Inflammatory macrophage treated with lipopolysaccharide for 4 hours (primary cell): ENCODE data around the gene SIGLEC5.

Source experiments
- DNase-seq: peaks from one replicate; pipeline ENCODE4 v3.0.0-alpha.2; 2020

Gene SIGLEC5

GRCh38 chr19:51627491-51628138 lies 2.6 kb downstream of the SIGLEC5 start:
- DNase-seq = no peak

DNA sequence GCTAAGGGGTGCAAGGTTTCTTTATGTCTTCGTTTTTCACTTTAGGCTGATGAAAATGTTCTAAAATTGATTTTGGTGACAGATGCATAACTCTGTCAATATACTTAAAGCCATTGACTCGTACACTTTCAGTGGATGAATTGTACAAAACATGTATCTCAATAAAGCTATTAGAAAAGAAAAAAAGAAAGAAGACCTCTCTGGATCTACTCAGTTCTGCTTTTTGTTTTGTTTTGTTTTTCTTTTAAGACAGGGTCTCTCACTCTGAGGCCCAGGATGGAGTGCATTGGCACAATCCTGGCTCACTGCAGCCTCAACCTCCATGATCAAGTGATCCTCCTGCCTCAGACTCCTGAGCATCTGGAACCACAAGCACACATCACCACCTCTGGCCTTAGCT lies 3.5 kb downstream of the SIGLEC5 start:
- DNase-seq = no peak

GRCh38 chr19:51621178-51621577 lies 9.0 kb downstream of the SIGLEC5 start:
- DNase-seq = peak; percentile 84

GRCh38 chr19:51615991-51616390 lies 14.2 kb downstream of the SIGLEC5 start:
- peak; percentile 43 for DNase-seq

DNA sequence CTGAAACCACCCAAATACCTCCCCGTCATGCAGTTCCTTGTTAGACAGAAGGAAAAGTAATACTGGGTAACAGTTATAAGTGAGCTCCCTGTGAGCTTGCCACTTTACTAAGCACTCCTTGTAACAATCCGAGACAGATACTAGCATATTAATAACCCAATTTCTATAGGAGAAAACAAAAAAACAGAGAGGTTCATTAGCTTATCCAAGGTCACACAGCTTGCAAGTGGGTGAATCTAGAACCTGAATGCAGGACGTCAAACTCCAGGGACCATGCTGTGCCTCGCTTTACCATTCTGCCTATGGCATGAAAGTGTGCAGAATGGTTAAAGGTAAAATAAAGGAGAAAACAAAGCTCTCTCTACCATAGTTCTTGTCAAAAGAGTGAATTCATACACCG lies 15.4 kb downstream of the SIGLEC5 start:
- DNase-seq = no peak

DNA sequence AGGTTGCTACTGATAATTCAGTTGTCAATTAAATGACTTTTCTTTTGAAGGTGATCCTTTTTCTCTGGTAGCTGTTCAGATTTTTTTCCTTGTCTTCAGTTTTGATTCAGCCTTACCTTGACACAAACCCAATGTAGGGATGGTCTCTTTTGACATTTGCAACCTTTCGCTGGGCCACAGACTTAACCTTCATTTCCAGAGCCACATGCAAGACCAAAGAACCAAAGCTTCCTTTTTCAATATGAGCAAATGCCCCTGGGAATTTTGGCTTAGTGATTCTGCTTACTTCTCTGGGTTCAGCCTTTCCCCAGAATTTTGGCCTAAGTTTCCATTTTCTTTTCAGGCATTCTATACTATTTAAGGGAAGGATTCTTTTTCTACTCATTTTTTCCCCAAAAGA lies 19.6 kb downstream of the SIGLEC5 start:
- DNase-seq = no peak

- DNase-seq = peak; percentile 87
These were observed 22.2 kb downstream of the SIGLEC5 start for GRCh38 chr19:51607920-51608562.

- DNase-seq = no peak
These were observed 23.1 kb downstream of the SIGLEC5 start for GRCh38 chr19:51607077-51607476.

DNA sequence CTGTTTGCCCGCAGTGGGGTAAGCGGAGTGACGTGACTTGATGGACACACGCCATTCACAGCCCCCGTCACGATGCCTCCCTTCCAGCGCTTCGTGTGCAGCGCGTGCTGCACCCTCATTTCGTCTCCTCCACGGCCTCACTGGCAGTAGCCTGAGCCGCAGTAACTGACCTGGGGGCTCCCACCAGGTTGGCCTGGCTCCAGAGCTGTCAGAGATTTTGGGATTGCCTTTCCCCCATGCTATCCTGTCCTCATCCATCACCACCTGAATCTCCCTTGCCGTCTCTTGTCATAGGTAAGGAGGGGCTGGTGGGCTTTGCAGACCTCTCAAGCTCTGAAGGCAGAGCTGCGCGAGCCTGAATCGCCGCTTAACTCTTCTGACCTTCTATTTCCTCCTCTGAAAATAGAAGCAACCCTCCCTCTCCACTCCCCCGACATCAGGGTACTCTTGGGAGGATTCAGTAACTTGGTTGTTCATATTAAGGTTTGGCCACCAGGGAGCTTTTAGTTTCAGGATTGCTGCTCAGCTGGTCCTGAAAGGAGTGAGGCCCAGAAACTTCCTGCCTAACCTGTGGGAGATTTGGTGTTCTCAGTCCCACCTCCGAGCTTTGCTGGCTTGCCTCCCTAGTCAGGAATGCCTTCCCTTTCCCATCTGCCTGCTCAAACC lies 27.9 kb downstream of the SIGLEC5 start:
- no peak for DNase-seq

- DNase-seq = peak; percentile 18
These were observed 29.1 kb downstream of the SIGLEC5 start for GRCh38 chr19:51600940-51601580.

GRCh38 chr19:51599084-51599483 lies 31.1 kb downstream of the SIGLEC5 start:
- DNase-seq = no peak

- no peak for DNase-seq
These were observed 31.9 kb downstream of the SIGLEC5 start for GRCh38 chr19:51598159-51598915.

DNA sequence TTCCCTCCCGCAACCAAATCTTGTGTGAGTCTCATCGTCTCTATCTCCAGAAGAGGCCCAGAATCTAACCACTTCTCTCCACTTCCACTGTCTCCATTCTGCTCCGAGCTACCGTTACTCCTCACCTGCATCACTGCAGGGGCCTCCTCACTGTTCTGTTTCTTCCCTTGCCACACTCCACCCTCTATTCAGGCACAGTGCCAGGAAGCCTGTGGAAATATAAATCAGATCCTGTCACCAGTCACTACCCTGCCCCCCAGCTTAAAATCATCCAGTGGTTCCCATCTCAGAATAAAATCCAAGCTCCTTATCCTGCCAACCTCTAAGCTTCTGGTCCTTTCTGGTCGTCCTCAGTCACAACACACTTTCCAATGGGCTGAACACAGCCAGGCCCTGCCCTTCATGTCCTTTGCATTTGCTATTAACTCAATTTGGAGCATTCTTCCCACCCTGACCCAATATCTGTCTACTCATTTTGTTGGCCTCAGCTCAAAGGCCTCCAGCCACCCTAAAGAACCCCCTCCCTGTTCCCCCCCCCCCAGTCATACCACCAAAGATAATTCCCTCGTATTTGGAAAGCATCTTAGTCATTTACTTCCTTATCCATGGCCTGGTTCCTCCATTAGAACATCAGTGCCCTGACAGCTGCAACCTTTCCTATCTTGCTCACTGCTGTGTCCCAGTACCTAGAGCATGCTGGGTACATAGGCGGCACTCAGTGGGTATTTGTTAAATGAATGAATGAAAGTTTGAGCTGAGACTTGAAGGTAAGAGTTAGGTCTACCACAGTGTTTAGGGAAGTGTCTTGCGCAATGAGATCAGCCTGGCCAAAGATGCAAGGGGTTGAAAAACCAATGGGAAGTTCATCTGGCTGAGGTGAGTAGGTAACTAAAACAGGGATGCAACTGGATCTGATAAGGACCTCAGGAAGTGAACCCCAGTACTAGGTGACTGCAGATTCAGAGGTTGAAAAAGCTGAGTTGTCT lies 34.7 kb downstream of the SIGLEC5 start:
- peak; percentile 32 for DNase-seq

- DNase-seq = no peak
These were observed 35.5 kb downstream of the SIGLEC5 start for GRCh38 chr19:51594774-51595109.

GRCh38 chr19:51593969-51594773 lies 36.0 kb downstream of the SIGLEC5 start:
- peak; percentile 99 for DNase-seq

DNA sequence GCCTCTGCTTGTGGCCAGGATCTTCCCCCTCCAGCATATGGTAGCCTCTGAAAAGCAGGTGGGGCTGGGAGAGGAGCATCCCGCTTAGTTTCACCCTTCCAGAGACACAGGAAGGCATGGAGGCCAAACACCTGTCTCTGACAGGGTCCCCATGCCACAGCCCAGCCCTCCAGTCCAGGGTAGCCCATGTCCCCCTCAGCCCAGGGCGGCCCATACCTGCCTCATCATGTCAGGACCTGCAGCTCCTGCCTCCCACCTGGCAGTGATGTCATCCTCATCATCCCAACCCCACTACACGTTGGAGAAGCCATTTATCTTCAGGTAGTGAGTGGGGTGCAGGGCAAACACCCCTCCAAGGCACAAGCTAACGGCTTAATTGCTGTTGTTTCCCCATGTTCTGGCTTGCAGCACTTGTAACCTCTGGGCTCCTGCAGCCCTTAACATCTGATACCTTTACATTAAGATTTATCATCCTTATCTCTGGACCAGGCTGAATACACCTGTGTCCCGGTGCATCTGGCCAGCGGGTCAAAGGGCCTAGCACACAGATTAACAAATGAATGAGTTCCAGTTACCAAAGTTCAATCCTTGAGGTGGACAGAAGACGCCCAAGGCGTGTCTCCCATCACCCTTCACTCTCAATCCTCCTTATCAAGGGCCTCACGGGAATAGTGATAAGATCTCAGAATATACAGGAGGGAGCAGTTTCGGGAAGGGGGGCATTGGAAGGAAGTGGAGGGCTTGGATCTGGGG lies 36.9 kb downstream of the SIGLEC5 start:
- DNase-seq = no peak

DNA sequence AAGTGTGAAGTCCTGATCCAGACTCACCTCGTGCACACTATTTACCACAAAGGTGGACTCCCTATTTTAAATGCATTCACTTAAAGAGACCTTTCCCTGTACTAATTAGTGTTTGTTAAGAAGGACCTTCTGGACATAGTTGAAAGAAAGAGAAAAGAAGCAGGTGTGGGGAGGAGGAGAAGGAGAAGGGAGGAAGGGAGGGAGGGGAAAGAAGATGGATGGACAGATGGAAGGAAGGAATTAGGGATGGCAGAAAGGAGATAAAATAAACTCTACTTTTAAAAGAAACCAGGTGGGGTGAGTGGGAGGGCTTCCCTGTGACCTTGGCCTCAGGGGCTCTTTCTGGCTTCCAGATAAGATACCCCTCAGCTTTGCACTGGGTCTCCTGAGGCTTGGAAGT lies 37.7 kb downstream of the SIGLEC5 start:
- no peak for DNase-seq

DNA sequence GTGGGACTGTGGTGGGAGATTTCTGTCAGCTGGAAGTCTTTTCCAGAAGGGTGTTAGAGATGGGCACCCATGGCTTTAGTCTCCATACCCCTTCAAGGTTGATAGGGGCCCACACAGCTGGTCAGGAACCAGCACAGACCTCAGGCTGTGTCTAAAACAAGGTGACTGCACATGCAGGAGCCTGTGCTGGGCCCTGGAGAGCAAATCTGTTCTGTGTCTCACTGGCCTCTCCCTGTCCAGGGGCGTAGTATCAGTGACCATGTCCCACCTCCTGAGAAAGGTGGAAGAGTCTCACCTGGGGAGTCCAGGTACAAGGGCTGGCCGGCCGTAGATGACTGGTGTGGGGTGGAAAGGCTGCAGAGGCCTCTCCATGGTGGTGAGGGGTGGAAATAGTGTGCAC lies 39.8 kb downstream of the SIGLEC5 start:
- DNase-seq = no peak

GRCh38 chr19:51589511-51589910 lies 40.7 kb downstream of the SIGLEC5 start:
- no peak for DNase-seq
